Activated T-cell treated with anti-CD3 and anti-CD28 coated beads, Interleukin-2, amount 50 U/mL, for 4 hours (primary cell): Measurements from ENCODE around the gene TPM1. TPM values are rescaled to one million over a fixed set of nuclear protein-coding genes. Genes with fewer than 3 reads are reported as not detected.

ENCODE experiments used
- ATAC-seq, 2 donors: fragments of 200-7000 bp; cut with Tn5 transposase; one replicate each; pipeline ENCODE4 v1.10.0; 2021
- DNase-seq: peaks from one replicate; pipeline ENCODE4 v3.0.0-alpha.2; 2020
- H3K27me3 Mint-ChIP-seq: one replicate; pipeline ENCODE4 v1.8.0; 2021; ENCODE audit warnings: low read depth, mixed read lengths
- H3K36me3 Mint-ChIP-seq: one replicate; pipeline ENCODE4 v1.8.0; 2022; ENCODE audit warnings: mixed read lengths; ENCODE audit not compliant: insufficient read depth
- H3K4me1 Mint-ChIP-seq: one replicate; pipeline ENCODE4 v1.8.0; 2021; ENCODE audit warnings: low read depth, mixed read lengths
- H3K4me3 Mint-ChIP-seq: one replicate; pipeline ENCODE4 v1.8.0; 2021; ENCODE audit warnings: mild to moderate bottlenecking, moderate library complexity, mixed read lengths
- H3K9me3 Mint-ChIP-seq: one replicate; pipeline ENCODE4 v1.8.0; 2021; ENCODE audit warnings: mixed read lengths
- total RNA-seq, 3 donors: library from RNA; stranded (reverse); gene quantifications; one replicate each; pipeline ENCODE4 v1.2.1, GENCODE V29; 2021

Gene TPM1
- total RNA-seq, 3 donors from 2014 or later: 9.5 to 11.4 (median 9.5) TPM

DNA sequence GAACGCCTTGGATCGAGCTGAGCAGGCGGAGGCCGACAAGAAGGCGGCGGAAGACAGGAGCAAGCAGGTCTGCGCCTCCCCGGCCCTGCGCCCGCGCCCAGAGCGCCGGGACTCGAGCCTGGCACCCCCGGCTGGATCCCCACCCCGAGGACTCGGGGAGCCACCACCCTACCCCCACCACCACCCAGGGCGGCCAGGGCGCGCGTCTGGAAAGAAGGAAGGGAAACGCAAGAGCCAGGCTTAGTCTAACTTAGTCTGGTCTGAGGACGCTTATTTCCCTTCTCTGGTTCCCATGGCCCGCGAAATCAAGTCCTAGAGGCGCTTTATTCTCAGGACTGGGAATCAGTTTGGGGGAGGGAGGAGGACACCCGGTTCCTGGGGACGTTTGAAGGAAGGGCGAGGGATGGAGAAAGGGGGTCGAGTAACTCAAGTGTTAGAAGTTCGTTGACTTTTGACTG is 359 bp downstream of the TPM1 start:
- H3K36me3 Mint-ChIP-seq: no peaks in the 10 kb centered on the region
- ATAC-seq: peak; percentile 12 to 23
- no peaks in the 10 kb centered on the region for H3K9me3 Mint-ChIP-seq
- DNase-seq: no peak
- H3K27me3 Mint-ChIP-seq: peaks cover 66% of the 10 kb centered on the region
- H3K4me1 Mint-ChIP-seq: peaks cover 9% of the 10 kb centered on the region
- peak overlapping the region; percentile 71 for H3K4me3 Mint-ChIP-seq

DNA sequence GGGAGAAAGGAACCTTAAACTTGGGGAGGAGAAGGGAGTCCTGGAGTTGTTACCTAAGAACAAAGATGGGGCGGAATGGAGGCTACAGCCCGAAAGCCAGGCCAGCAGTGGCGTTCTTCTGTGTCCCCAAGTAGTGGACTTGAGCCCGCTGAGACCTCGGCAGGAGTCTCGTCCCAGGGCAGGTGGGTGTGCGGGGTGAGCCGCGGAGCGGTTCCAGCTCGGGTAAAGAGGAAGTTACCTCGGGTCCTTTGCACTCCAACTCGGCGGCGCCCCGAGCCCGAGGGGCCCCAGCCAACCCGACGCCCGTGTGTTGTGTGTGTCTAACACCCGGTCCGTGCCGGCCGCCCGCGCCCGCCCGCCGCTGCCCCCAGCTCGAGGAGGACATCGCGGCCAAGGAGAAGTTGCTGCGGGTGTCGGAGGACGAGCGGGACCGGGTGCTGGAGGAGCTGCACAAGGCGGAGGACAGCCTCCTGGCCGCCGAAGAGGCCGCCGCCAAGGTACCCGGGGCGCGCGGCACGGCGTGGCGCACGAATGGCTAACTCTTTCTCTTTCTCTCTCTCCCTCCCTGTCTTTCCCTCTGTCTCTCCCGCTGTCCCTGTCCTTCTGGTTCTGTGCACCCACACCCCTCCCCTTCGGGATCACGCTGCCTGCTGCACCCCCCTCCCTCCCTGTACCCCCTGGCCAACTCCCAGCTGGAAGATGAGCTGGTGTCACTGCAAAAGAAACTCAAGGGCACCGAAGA is 959 bp downstream of the TPM1 start:
- Mint-ChIP-seq H3K36me3 (no peaks in the 10 kb centered on the region), H3K4me1 (peaks cover 10% of the 10 kb centered on the region), H3K4me3 (peak overlapping the region; percentile 71), H3K27me3 (peaks cover 66% of the 10 kb centered on the region), H3K9me3 (no peaks in the 10 kb centered on the region)
- DNase-seq (no peak), ATAC-seq (no peak)

DNA sequence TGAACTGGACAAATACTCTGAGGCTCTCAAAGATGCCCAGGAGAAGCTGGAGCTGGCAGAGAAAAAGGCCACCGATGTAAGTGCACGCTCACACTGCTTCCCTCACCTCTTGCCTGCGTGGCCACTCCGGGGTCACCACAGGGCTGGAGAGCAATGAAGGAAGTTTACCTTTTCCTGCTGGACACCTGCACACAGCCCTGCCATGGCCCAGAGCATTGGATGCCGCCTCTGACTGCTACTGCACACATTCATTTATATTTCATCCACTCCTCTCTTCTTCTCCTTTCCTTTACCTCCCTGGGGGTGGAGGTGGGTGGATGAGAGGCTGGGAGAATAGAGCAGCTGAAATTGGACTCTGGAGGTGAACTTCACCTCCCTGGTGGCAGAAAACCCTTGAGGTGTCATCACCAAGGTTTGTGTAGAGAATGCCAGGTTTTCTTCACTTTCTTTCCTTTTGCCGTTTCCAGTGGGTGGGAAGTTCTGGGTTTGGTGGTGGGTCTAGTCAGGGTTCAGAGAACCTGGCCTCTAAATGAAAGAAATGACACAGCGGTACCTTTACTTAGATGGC is 1.6 kb downstream of the TPM1 start:
- H3K4me3 Mint-ChIP-seq: no peak overlapping the region
- no peak for ATAC-seq
- DNase-seq: no peak
- peaks cover 14% of the 10 kb centered on the region for H3K4me1 Mint-ChIP-seq
- H3K27me3 Mint-ChIP-seq: peaks cover 66% of the 10 kb centered on the region
- H3K9me3 Mint-ChIP-seq: no peaks in the 10 kb centered on the region
- no peaks in the 10 kb centered on the region for H3K36me3 Mint-ChIP-seq

DNA sequence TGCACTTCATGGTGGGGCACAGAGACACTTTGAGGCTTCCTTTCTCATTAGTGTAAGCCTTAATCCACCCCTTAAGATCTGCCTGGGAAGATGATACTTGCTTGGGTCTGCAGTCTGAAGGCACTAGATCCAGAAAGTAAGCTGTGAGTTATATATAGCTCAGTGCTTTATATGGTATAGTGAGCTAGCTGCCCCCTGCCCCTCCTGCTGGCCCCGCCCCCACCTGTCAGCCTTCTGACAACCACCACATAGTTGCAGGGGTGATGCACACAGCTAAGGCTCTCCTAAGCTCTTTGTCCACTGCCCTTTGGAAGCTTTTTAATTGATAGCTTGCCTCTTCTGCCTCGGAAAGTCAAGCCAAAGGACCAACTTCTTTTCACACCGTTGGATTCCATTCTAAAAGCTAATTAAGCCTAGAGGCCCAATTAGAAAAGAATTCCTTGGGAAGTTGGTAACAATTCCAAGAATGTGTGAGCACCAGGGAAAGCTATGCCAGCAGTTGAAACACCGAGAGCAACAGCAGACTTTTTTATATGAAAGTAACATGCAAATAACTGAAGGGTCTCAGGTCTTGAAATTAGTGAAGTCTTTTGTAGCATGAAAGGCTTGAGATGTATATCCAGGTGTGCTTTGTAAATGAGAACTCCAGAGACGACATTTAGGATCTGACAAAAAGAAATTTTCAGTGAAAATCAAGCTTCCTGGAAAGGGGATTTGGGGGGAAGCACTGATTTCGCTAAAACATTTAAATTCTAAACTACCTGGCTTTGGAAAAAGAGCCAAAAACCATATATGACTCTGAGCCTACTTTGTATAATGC is 2.3 kb downstream of the TPM1 start:
- no peak for DNase-seq
- Mint-ChIP-seq H3K36me3 (no peaks in the 10 kb centered on the region), H3K9me3 (no peaks in the 10 kb centered on the region), H3K4me3 (no peak overlapping the region), H3K27me3 (peaks cover 64% of the 10 kb centered on the region), H3K4me1 (peaks cover 20% of the 10 kb centered on the region)
- ATAC-seq: no peak

DNA sequence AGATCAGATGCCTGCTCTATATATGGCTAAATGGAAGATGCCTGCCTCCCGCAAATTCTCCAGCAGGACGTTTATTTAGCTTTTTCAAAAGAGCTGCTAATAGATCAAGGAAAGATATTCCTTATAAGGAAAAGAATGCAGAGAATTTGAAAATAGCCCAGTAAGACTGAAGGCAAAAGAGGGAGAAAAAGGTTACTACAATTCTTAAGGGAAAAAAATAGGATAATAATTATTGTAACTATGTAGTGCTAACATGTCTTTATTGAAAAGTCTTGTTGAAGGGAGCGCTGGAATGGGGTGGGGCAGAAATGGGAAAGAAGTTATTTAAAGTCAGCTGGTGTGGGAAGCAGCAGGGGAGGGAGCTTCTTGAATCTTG is 2.9 kb downstream of the TPM1 start:
- Mint-ChIP-seq H3K4me3 (no peak overlapping the region), H3K4me1 (peaks cover 21% of the 10 kb centered on the region), H3K27me3 (peaks cover 60% of the 10 kb centered on the region), H3K36me3 (no peaks in the 10 kb centered on the region), H3K9me3 (no peaks in the 10 kb centered on the region)
- DNase-seq (no peak), ATAC-seq (no peak)

DNA sequence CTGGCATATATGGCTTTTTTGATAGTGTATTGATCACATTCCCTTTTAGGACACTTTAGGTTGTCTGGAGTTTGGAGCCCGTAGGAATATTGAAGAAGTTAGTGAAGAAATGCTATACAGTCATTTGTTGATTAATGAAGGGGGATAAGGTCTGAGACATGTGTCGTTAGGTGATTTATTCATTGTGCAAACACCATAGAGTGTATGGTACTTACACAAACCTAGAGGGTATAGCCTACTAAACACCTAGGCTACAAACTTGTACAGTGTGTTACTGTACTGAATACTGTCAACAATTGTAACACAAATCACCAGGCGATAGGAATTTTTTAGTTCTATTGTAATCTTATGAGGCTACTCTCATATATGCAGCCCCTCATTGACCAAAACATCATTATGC is 3.3 kb downstream of the TPM1 start:
- Mint-ChIP-seq H3K36me3 (no peaks in the 10 kb centered on the region), H3K4me3 (no peak overlapping the region)

DNA sequence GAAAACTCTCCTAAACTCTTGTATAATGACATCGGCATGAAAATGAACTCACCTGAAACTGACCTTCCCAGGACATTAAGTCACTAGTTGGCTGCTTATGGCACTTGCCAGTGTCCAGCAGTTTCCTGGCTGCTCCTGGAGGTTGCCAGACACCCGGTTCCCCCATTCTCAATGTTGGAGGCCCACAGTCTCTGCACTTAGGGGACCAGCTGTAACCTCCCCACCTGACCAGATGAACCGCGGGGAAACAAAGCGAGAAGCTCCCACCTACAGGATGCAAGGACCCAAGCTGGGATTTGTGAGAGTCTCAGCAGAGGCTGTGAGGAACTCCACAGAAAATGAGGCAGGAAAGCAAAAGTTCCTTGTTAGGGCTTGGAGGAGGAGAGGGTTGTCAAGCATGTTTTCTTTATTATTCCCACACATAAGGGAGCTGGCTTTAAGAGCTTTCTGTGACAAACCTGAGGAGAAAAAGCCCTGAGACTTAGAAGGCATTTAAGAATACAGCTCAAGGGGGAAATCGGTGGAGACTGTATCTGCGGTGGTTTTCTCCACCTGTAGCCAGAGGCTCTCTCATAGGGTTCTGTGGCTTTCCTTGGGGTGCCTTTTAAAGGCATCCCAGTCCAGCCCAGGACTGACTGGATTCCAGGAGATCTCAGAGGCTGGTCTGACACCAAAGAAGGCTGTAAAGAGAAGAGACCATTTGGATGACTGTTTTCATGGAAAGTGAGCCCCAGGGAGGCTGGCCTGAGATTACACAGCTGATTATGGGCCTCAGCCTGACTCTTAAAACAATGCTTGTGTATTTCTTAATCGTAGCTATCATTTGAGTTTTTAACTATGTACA is 4.6 kb downstream of the TPM1 start:
- peaks cover 18% of the 10 kb centered on the region for H3K4me1 Mint-ChIP-seq
- no peak for ATAC-seq
- H3K9me3 Mint-ChIP-seq: no peaks in the 10 kb centered on the region
- H3K27me3 Mint-ChIP-seq: peaks cover 44% of the 10 kb centered on the region
- no peak for DNase-seq
- no peaks in the 10 kb centered on the region for H3K36me3 Mint-ChIP-seq
- H3K4me3 Mint-ChIP-seq: peak overlapping the region; percentile 84

More for the DNA sequence above, 3.3 kb downstream of the TPM1 start:
- DNase-seq (no peak), ATAC-seq (no peak)
- peaks cover 21% of the 10 kb centered on the region for H3K4me1 Mint-ChIP-seq
- H3K9me3 Mint-ChIP-seq: no peaks in the 10 kb centered on the region
- peaks cover 56% of the 10 kb centered on the region for H3K27me3 Mint-ChIP-seq

DNA sequence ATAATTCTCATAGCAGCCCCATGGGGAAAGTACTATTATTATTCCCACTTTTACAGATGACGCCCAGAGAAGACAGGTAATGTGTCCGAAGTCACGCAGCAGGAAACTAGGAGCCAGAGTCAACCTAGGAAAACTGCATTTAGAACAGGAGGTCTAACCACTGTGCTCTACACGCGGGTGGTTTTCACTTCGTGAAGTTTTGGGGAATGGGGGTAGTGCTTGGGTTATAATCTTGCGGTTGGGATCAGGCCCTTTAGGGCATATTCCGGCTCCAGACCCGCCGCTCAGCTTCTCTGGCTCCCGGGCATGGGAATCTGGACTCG is 5.2 kb downstream of the TPM1 start:
- Mint-ChIP-seq H3K4me3 (peak overlapping the region; percentile 84), H3K36me3 (no peaks in the 10 kb centered on the region), H3K4me1 (peaks cover 18% of the 10 kb centered on the region), H3K9me3 (no peaks in the 10 kb centered on the region), H3K27me3 (peaks cover 44% of the 10 kb centered on the region)
- ATAC-seq (no peak), DNase-seq (no peak)

DNA sequence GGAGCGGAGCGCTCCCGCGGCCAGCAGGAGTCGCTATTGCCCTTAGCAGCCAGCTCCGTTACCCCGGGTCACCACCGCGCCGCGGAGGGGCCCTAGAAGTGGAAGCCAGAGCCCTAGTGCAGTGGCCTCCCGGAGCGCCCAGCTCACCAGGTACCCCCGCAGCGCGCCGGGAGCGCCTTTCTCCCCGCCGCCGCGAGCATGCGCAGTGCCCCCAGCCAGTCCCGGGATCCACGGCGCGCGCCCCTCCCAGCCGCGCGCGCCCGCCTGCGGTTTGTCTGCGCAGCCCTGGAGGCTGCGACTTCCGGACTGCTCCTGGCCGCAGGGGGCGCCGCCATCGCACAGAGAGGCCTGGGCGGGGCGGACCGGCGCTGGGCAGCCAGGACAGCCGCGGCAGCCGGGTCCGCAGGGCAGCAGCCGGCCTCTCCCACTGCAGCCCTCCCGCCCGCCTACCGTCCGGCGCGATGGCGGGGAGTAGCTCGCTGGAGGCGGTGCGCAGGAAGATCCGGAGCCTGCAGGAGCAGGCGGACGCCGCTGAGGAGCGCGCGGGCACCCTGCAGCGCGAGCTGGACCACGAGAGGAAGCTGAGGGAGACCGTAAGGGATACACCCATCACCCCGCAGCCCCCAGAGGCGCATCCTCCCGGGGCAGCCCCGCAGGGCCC is 5.7 kb downstream of the TPM1 start:
- Mint-ChIP-seq H3K4me3 (peak overlapping the region; percentile 84), H3K4me1 (peaks cover 15% of the 10 kb centered on the region), H3K36me3 (no peaks in the 10 kb centered on the region), H3K27me3 (peaks cover 41% of the 10 kb centered on the region), H3K9me3 (no peaks in the 10 kb centered on the region)
- DNase-seq (peak; percentile 77), ATAC-seq (peak; percentile 86 to 90)

DNA sequence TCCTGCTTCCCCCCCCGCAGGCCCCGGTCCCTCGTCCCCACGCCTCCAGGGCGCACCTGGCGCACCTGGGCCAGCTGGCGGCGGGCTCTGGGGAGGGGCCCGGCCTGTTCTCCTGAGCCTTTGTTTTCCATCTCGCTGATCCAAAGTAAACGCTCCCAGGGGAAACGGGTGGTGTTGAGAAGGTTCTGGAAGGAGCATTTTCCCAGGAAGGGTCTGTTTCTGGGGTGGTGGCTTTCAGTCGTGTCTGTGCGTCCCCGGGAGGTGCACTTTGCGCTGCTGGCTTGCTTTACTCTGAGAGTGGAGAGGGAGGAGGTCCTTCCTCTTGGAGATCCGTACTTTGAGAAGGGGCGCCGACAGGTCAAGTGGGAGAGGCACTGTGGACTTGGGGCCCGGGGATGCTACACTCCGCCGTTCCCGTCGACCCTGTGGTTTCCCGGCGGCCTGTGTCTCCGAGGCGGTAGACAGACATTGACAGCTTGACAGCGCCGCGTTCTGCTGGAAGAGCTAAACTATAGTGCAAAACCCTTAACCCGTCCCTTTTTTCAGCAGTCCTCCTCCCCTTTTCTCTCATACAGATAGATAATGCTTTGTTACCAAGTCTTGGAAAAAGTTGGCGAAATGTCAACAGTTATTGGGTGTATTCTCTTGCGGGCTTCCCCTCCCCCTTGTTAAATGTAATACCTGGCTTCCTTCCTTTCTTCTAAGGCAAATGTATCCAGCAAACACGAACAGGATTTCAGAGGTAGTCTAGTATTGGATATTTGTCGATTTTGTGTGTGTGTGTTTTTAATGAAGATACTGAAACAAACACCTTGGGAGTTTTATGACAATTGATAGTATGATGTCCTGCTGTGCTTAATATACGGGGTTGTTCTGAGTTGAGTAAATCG is 6.5 kb downstream of the TPM1 start:
- Mint-ChIP-seq H3K4me1 (peaks cover 13% of the 10 kb centered on the region), H3K27me3 (peaks cover 35% of the 10 kb centered on the region), H3K9me3 (no peaks in the 10 kb centered on the region), H3K36me3 (no peaks in the 10 kb centered on the region), H3K4me3 (peak overlapping the region; percentile 84)
- ATAC-seq (peak; percentile 2 to 15), DNase-seq (peak; percentile 26)

DNA sequence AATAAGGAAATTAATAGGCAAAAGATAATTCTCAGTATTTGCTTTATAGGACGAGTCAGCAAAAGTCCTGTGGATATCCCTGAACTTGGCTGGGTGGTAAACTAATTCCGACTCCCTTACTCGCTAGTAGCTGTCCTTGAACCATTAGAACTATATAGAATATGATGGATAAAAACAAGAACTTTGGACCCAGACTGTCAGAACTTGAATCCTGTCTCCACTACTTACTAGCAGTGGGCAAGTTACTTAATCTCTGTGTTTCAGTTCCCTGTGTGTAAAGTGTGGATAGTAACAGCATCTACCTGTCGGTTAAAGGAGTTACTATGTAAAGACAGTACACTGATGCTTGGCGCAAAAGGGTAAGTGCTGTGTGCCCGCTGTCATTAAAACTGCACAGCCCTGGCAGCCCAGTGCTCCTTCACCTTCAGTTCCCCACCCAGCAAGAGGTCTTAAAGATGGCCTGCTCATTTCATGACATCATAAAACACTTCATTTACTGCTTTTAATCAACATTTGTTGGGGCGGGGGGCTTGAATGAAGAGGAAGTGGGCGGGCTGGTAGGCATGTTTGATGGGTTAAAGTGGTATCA is 7.3 kb downstream of the TPM1 start:
- H3K27me3 Mint-ChIP-seq: peaks cover 27% of the 10 kb centered on the region
- H3K9me3 Mint-ChIP-seq: no peaks in the 10 kb centered on the region
- ATAC-seq: no peak
- H3K4me3 Mint-ChIP-seq: peak overlapping the region; percentile 84
- peaks cover 13% of the 10 kb centered on the region for H3K4me1 Mint-ChIP-seq
- no peak for DNase-seq
- no peaks in the 10 kb centered on the region for H3K36me3 Mint-ChIP-seq

DNA sequence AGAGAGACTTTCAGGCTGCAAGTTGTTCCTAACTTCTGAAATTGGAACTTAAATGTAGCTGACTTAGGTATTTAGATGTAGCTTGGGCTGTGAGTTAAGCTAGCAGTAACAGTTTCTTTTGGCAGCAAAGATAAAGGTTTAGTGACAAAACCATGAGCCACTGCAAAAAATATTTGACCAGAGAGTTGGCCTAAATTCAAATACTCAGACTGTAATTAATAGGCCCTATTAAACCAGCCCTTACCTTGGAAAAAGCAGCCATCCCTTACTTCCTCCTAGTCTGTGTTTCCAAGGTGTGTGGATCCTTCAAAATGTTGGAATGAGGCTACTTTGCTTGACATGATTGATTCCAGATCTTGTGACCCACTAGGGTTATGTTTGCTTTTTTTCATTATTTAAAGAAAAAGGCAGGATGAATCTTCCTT is 8.2 kb downstream of the TPM1 start:
- Mint-ChIP-seq H3K9me3 (no peaks in the 10 kb centered on the region), H3K36me3 (no peaks in the 10 kb centered on the region), H3K4me1 (peaks cover 13% of the 10 kb centered on the region), H3K27me3 (peaks cover 18% of the 10 kb centered on the region), H3K4me3 (no peak overlapping the region)
- DNase-seq: no peak
- ATAC-seq: no peak
